NCI-H2029 (cell line): ENCODE results near the gene SIGLEC6.
A peak's percentile ranks its signal among the peaks of the same experiment; 100 is the strongest.

ENCODE experiments used
- DNase-seq: peaks from one replicate; lab custom pipeline; 2025; lab: John Stamatoyannopoulos, UW

SIGLEC6 gene

DNA sequence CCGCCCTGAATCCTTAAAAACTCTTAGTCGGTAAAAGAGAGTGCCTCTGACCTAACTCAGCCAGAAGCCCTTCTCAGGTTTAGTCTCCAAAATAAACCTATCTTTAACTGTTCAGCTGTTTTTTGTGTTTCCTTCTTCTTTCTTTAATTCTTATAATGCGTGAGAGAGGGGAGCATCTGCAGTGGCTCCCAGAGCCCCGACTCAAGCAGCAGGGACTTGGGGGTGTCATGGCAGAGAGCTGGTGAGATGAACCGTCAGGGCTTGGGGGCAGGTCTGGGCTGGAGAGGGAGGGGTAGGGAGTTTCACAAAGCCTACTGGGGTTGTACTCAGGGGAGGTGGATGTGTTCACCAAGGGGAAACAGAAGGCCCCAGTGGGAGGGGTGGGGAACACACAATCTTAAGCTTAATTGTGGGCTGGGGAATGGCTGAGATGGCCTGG lies 16.8 kb upstream of the SIGLEC6 start:
- no peak for DNase-seq

DNA sequence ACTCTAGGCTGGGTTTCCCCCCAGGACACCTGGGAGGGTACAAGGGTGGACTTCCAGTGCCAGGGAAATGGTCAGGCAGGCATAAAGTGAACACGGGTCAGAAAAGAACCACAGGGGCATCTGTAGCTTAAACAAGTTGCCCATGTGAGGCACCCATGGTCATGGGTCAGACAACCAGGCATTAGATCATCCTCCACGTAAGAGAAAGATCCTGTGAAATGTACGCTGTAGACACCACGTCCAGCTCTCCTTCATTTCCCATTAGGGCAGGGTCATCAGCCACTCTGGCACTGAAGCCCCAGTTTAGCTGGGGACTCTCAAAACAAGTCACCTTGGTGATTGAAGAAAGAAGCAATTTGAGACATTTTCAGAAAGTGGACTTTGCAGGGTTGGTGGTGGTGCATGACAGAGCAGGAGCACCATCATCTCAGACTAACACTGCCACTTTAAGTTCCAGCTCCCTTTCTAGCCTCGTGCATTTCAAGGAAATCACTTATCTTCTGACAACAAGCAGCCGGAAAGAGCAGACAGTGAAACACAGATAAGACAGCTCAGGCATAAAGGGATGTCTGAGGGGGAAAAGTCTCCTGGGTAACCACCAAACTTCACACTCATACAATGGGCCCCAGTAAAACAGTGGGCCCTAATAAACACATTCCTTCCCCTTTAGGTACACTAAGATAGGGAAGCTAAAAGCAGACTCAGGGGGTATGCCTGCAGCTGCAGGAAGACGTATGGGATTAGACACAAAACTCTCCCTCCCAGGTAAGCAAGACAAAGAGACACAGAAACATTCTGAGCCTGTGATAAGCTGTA lies 16.1 kb upstream of the SIGLEC6 start:
- DNase-seq: no peak

DNA sequence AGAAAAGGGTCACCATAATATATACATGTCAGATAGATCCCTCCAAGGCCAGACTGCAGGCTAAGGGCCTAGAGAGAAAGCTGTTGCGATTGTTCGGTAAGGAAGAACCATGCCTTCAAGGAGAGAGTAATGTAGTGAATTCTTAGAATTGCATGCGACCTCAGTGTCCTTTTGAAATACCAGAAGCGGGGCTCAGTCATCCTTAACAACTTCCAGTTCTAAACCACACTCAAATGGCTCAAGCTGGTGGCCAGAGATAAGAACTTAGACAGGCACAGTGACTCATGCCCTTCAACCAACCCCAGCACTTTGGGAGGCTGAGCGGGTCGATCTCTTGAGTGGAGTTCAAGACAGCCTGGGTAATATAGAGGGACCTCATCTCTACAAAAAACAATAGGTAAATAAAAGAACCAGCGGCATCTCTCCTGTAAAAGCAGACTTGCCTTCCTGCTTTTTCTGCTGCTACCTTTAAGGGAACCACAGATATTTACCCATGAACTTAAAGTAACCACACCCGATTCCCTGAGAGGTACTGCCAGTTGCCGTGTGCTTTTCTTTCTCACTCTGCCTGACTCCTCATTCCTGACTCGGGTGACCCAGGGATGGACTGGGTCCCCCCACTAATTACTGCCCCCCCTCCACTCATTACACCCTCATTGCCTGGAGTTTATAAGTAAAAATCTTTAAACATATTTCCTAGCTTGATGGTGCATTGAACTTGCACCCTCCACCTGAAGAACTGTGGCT lies 15.4 kb upstream of the SIGLEC6 start:
- no peak for DNase-seq

DNA sequence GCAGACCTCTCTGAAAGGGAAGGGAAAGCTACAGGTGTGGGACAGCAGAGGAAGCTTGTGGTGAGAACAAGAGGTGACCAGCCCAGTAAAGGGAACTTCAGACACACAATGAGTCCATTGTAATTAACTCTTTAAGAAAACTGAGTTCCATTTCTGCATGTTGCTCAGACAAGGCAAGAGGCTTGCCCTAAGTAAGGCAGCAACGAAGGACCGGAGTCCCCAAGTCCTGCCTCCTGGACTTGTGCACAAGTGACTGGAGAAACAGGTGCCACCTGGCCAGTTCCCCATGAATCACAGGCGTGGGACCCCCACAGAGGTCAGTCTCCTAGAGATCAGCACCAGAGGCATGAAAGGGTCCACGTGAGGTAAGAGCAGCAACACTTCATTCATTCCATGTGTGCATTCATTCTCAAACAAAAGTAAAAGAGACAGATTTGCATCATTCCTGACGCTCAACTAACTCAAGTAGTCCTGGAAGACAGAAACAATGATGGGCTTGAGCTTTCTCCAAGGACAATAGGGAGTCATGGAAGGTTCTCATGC lies 14.7 kb upstream of the SIGLEC6 start:
- DNase-seq: no peak

DNA sequence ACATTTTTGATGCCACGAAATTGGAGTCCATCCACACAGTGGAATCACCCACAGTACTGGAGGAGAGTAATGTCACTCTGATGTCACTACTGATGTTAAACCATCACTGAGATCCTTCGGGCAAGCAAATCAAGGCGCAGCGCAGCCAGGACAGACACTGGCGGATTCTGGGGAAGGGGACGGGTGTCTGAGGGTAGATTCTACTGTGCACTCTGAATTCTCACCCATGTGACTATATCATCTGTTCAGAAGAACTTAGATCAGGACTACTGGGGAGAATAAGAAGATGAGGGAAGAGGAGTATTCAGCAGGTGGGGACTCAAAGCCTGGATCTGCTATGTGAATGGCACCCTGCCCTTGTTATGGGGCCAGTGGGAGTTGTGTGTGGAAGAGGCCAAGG lies 12.6 kb upstream of the SIGLEC6 start:
- no peak for DNase-seq

DNA sequence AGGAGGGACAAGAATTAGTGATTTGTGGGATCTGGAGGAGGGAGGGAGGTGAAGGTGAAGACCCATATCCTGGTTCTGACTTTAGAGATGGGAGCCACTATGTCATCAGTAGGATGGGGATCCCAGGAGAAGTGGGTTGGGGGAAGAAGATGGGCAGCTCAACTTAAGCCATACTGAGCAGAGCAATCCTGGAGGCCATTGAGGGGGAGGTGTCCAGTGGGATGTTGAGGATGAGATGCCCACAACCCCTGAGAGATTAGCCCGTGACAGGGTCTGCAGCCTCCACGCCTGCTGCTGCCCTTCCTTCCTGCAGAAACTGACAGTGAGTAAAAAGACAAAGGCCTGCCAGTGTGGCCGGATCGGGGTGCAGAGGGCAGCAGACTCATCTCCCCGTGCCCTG lies 11.2 kb upstream of the SIGLEC6 start:
- DNase-seq: no peak

DNA sequence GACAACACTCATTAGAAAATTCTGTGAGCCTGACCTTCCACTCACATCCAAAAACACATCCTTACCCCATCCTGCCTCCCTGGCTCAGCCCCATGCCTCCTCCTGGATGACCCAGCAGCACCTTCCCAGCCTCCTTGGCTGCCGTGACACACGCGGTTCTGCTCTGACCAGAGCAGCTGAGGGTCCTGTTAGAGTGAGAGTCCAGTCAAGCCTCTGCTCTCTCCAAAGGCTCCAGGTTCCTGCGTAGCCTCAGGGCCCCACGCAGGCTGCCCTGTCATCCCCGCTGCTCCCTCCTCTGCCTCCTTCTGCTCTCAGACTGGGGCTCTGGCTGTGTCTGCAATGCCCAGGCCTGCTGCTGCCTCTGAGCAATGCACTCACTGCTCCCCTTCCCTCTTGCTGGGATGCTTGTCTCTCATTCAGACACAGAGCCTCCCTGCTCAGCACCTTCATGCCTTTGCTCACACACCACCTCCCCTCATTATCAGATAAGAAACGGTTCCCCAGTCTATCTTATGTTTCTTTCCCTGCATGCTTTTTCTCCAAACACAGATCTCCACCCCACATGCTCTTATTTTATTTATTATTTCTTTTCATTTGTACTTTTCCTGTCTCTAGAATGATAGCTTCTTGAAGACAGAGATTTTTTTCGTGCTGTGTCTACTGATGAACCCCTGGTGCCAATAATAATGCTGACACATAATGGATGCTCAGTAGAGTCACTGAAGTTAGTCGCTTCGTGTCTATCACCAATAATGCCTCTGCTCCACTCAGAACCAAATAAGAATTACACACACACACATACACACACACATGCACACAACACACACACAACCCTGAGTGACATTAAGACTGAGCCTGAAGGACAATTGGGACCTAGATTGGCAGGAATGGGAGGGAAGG lies 10.2 kb upstream of the SIGLEC6 start:
- no peak for DNase-seq

DNA sequence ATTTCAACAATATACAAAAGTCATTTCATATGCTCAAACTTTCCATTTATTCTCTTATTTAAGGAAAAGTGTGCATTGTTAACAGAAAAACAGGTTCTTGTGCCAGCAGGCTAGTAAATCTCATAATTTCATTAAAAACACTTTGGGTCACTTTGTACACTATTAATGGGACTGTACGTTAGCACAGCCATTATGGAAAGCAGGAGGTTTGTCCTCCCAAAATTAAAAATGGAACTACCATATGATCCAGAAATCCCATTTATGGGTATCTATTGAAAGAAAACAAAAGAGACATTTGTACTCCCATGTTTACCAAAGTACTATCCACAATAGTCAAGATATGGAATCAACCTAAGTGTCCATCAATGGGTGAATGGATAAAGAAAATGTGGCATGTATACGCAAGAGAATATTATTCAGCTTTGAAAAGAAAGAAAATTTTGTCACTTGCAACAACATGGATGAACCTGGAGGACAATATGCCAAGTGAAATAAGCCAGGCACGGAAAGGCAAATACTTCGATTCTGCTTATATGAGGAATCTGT lies 8.4 kb upstream of the SIGLEC6 start:
- DNase-seq: no peak

DNA sequence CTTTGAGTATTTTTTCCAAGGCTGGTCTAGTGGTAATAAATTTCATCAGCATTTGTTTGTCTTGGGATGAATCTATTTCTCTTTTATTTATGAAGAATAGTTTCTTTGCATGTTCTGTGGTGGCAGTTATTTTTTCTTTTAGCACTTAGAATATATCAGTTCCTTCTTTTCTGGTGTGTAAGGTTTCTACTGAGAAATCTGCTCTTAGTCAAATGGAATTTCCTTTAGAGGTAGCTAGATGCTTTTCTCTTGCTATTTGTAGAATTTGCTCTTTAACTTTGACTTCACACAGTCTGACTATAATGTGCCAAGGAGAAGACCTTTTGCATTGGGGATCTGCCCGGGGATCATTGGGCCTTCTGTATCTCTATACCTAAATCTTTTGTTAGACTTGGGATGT lies 4.1 kb upstream of the SIGLEC6 start:
- no peak for DNase-seq

DNA sequence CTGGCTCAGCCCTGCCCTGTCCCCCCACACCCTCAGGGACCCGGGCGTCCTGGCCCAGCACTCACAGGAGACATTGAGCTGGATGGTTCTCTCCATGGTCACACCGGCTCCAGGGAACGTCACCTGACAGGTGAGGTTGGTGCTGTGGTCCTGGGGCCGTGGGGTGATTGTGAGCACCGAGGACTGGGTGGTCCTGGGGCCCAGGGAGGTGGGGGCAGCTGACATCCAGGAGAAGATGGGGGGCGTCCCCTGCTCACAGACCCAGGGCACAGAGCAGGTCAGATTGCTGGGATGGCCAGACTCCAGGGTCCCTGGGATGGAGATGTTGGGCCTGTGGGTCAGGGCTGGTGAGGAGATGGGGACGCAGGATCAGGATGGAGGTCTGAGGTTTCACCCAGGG lies 854 bp downstream of the SIGLEC6 start:
- no peak for DNase-seq

DNA sequence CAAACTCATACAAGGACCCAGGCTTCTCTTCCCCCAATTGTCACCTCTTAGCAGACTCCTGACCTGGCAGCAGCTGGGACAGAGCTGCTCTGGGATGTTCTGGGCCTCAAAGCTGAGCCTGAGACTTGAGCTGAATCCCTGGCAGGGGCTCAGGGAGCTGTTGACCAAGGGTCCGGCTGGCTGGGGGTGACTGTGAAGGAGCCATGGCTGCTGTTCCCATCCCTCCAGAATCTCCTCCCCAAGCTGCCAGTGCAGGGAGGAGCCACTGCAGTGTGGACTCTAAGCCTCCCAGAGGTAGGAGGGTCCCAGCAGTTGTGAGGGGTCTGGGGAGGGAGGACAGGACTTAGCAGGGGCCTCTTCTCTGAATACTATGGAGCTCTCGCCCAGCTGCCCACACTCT lies 2.2 kb downstream of the SIGLEC6 start:
- DNase-seq: no peak

DNA sequence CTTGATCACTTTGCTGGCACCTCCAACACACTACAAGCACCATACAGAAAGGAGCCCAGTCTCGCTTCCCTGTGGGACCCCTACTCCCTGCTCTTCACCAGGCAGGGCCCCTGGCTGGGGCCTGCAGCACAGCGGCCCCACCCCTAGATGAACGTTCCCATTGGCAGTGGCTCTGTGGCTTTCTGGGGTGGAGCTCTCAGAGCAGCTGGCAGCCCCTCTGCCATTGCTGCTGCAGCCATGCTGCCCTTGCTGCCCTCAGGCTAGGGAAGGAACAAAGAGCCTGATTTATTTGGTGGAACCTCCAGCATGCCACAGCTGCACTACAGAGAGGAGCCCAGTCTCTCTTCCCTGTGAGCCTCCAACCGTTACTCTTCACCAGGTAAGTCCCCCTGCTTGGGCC lies 5.8 kb downstream of the SIGLEC6 start:
- no peak for DNase-seq

DNA sequence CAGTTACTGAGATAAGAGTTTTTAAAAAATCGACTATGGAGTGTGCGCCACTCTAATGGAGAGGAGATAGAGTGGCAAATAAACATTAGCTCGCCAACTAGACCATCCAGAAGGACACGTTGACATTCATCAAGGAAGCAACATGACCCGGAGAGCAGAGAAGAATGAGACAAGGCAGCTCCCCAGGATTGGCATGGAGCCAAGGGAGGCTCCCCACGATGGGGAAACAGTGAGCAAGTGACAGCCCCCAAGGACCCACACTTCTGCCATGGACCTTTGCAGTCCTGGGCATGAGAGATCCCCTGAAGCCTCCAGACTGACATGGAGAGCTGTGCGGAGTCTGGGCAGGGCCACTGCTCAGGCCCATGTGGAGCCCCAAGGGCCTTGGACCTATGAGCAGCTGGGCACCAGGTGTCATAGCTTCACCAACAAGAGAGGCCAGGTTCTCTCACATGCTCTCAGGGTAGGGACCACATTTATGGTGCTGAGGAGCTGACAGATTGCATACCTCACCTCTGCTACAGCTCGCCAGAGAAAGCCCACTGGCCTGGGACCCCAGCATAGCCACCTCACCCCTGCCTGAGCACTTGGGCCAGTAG lies 6.7 kb downstream of the SIGLEC6 start:
- no peak for DNase-seq

DNA sequence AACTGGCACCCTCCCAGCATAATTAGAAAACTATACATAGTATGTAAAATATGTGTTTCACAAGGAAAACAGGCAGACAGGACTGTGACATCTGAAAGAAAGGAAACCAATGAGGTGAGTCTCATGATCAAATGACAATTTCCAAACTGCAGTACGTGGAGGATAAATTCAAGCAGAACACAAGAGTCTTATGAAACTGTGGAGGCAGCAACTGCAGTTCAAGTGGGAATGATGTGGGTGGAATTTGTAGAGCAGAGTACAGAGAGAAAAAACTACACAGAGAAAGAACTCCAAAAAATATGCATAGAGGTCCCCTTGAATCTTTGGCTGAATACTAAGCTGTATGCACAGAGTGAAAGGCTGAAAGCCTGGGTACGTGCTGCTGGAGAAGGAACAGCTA lies 9.7 kb downstream of the SIGLEC6 start:
- DNase-seq: no peak

DNA sequence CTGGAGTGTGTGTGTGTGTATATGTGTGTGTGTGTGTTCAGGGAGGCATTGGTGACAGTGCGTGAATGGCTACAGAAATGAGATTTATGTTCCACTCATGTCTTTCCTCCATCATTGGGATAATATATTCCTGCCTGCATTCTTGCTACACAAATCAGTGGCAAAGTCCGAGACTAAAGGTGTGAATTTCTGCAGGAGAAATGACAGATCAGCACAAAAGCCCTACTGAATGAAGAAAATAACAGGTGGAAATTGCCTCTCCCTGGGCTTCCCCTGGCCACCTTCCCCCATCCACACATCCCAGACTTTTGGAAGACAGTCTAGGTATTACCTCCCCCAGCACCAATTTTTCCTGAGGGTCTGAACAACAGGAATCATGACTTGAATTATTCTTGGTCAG lies 10.1 kb downstream of the SIGLEC6 start:
- no peak for DNase-seq

DNA sequence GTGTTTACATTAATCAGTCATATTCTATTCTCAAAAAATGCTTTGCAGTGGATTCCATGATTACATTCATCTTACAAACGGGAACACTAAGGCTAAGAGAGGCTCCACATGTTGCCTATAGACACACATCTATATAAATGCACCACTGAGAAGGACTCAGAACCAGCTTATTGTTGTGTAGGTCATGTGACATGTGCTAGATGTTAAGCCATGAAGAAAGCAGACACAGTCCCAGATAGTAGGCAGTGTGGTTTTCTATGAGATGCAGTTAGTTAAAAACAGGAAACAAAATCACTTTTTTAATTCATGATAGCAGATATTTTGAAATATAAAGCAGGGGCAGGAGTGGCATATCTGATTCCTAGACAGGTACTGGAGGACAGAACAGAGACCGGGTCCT lies 10.7 kb downstream of the SIGLEC6 start:
- no peak for DNase-seq

DNA sequence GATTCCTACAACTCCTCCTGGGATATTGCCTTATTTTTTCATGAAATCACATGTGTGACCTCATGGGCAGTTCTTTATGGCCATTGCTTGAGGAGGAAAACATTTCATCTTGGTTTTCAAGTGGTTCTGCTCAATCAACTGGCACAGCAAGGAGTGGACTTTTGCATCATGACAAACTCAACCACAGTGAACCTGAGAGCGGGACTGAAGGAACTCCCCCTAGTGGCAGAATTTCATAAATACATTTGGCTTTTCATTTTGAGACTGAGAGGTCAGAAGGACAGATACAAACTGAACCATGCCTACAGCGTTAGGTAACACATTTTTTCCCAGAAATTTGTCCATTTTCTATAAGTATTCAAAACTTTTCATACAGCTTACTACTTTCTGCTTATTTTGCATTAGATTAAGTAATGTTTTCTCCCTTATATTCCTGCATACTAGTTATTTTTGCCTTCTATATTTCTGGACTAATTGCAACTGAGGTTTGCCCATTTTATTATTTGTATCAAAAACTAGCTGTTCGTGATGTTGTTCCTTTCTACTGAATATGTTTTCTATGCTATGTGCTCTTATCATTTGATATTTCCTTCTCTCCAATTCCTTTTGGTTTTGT lies 16.5 kb downstream of the SIGLEC6 start:
- peak; percentile 1 for DNase-seq

DNA sequence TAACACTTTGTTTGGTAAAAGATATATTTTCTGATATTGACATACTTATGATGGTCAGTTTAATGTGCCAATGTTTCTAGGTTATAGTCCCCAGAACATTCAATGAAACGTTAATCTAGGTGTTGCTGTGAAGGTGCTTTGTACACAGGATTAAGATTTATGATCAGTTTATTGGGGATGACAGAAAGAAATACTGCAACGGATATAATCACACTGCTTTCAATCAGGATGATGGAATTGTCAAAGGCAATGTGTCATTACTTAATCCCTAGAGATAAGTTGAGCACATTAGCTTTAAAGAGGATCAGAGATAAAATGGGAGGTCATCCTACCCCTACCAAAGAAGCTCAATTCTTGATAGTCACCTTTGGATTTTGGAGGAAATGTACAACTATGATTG lies 17.5 kb downstream of the SIGLEC6 start:
- DNase-seq: no peak

DNA sequence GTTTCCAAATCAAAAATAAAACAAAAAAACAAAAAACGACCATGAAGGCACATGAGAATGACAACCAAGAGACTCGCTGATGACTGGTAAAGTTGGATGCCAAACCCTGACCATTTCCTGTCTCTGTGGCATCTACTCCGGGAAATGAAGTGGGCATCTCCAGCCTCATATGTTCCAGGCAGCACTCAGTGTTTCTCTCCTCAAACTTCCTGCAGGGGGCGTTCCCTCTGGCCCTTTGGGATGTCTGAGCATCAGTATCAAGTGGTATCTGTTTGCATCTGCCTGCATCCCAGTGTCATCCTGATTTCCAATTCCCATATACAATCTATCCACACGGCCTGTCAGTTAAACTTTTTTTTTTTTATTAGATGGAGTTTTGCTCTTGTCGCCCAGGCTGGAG lies 20.1 kb downstream of the SIGLEC6 start:
- no peak for DNase-seq

DNA sequence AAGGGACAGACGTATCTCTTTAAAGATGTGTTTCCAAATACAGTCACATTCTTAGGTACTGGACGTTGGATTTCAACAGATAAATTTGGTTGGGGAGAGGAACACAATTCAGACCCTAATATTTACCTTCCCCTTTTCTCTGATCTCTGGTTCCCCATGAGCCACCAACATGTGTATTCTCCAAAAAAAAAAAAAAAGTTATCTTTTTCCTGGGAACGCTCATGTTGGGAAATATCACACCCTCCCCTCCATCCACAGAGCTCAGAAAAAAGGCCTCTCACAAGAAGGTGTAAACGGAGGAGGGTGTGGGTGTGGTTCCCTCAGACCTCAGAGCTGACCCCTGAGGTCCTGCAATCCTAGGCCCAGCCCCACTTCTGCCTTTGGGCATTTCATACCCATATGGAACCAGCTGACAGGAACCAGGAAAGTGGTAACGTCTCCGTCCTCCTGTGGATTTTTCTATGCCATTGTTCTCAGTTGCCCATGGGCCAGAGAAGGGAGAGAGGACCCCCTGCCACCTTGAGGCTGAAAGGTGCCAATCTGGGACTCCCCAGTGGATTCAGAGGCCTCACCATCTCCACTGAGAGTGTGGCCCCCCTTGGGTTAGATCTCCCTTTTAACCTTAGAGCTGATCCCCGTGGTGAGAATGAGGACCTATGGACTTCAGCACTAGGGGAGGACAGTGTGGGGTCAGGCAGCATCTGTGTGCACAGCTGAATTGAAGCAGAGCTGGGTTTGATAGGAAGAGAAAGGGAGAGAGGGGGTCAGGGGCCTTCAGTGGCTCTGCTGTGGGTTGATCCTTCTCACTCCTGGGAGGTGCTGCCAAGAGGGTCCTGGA lies 21.4 kb downstream of the SIGLEC6 start:
- DNase-seq: no peak
